Stimulated activated CD8-positive, alpha-beta memory T cell treated with anti-CD3 and anti-CD28 coated beads, Interleukin-7, amount 100 ng/mL, for 48 hours (primary cell): ENCODE data around the gene C2CD4A.
A peak's percentile ranks its signal among the peaks of the same experiment; 100 is the strongest.

Experiments
- DNase-seq, 2 donors: peaks; one replicate each; pipeline ENCODE4 v3.0.0-alpha.2; 2020; ENCODE audit warnings: low read depth in 1 of 2; ENCODE audit errors: extremely low read depth in 1 of 2

Gene C2CD4A

DNA sequence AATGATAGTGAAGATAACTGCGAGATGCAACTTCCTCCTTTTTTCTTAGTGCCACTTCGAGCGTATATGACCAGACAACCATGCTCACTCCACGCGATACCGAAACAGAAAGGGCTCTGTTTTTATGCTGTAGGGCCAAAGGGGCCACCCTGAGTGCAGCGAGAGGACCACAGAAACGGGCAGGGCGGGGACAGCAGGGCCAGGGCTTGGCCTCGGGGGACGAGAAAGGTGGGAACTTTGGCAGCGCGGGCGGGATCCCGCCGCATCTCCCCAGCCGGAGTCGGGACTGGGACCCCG is 7.0 kb upstream of the C2CD4A start:
- peak in 1 of 2 donors; percentile 64 for DNase-seq

DNA sequence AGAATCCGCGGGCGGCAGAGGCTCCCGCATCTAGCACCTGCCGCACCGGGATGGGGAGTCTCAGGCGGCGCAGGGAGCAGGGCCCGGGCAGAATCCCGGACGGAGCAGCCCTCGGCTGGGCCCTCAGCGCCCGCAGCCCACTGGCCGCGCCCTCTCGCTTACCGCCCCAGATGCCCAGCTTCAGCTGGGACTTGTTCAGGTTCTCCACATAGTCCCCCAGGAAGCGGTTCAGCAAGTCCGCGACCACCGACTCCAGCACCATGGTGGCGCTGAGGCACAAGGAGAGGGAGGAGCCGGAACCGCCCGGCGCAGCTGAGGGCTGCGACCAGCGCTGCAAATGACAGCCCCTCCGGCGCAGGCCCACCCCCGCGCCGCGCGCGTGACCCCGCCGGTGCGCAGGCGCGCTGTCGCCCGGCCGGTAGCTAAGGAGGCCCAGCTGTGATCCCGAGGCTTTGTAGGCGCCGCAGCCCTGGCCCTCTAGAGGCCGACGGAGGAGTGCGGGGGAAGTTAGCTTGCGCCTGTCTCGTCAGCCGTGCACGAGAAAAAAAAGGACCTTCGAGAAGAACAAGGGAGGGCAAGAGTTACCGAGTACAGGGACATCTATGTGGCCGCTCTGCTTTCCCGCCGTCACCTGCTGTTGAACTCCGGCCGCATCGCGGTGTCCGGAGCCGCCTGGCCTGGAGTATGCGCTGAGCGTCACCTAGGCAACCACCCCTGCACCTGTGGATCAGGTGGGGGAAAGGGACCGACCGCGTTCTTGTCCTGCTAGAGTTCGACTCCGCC is 6.5 kb upstream of the C2CD4A start, which contains the start of gene VPS13C:
VPS13C (minus strand) TSS at position 335 of the 783 bp plus-strand sequence; CDS start at position 262, 73 bp downstream.
- peak; percentile 86 for DNase-seq

DNA sequence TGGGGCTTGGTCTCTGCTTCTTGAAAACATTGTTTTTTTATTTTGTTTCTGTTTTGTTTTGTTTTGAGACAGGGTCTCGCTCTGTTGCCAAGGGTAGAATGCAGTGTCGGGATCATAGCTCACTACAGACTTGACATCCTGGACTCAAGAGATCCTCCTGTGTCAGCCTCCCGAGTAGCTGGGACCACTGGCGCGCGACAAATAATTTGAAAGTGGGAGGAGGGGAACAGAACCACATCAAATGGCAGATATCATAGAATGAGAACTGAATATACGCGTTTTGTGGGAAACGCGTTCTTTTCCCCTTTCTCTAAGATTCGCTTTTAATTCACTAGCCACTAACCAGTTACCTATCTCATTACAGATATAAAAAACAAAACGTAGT is 5.9 kb upstream of the C2CD4A start:
- no peak for DNase-seq

GRCh38 chr15:62063825-62064635 is 2.7 kb upstream of the C2CD4A start:
- DNase-seq: no peak

GRCh38 chr15:62067448-62068044 is 769 bp downstream of the C2CD4A start:
- no peak for DNase-seq

DNA sequence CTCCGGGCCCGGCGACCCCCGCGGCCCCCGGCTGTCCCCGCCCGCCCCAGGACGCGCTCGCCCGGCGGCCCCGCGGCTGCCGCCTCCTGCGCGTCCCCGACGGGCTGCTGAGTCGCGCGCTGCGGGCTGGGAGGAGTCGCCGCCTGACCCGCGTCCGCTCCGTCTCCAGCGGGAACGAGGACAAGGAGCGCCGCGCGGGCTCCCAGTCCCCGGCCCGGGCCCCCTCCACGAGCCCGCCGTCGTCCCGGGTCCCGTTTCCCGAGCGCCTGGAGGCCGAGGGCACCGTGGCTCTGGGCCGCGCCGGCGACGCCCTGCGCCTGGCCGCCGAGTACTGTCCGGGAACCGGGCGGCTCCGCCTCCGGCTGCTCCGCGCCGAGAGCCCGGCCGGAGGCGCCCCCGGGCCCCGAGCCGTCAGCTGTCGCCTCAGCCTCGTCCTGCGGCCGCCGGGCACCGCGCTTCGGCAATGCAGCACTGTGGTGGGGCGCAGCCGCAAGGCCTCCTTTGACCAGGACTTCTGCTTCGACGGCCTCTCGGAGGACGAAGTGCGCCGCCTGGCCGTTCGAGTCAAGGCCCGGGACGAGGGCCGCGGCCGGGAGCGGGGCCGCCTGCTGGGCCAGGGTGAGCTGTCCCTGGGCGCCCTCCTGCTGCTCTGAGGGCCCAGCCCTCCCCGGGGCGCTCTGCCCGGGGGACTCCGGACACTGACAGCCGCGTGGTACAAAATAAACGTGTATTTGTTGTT is 1.5 kb downstream of the C2CD4A start:
- no peak for DNase-seq

DNA sequence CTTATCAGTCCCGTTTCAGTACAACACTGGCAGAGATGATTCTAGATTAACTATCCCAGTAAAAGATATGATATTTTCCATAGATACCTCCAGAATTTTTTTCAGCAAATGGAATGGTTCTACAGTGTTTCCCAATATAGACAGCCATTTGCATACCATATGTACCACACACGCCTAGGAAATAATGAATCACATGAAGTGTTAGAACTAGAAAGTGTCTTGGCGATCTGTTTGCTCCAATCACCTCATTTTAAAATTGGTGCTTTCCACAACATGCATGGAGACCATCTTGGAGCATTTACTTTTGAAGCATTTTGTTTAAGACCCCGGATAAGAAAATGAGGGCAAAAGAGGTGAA is 2.0 kb downstream of the C2CD4A start:
- DNase-seq: no peak

DNA sequence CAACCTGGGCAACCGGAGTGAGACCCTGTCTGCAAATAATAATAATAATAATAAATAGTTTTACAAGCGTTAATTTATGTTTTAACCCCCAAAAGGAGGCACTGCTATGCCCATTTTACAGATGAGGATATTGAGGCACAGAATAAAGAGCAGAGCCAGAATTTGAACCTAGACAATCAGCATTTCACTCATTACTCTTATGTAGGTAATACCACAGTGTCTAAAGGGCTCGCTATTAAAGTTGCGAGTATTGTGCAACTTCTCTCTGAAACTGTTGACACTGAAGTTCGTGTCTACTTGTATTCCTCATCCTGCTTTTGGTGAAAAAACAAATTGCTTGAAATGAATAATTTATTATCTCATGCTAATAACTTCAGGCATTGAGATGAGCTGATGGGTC is 2.8 kb downstream of the C2CD4A start:
- DNase-seq: no peak

GRCh38 chr15:62071711-62072308 is 5.0 kb downstream of the C2CD4A start:
- DNase-seq: no peak

GRCh38 chr15:62075595-62076277 is 9.0 kb downstream of the C2CD4A start:
- DNase-seq: no peak

- no peak for DNase-seq
Observed at GRCh38 chr15:62079594-62079993, 12.8 kb downstream of the C2CD4A start.

DNA sequence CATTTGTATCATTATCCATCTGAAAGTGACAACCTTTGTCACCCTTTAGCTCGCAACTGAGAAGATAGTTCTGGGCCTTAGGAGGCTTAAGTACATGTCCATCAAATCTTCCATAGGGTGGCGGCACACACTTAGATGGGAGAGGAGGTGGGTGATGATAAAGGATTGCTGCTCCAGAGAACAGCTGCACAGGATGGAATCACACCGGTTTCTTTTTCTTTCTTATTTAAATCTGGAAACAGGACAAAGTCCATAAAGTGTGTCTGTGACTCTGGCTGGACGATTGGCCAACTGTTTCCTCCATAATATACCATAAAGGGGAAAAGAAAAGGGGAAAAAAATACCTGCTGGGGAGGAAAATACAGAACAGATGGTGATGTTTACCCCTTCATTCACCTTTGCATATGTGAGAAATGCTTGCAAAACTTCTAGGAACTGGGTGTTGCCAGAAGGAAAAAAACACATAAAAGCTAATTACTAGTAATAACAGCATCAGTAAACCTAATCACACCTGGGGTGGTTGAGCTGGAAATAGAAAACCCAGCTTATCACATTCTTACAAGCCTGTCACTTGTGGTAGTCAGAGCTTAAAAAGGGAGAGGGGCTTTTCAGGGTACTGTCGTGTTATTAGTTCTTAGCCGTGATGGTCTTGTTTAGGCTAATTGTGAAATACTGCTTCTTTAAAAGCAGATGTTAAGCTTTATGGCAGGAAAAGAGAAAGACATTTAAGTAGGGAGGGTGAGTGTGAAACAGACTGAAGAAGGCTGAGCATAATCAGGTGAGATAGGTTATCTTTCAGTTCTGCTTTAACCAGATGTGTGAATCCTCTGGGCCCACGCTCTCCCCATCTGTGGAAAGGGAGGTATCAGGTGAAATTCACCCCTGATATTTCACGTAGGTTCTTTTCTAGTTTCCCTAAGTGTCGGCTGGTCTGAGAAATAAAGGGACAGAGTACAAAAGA is 16.7 kb downstream of the C2CD4A start:
- DNase-seq: no peak

- no peak for DNase-seq
Observed at GRCh38 chr15:62085740-62086139, 19.0 kb downstream of the C2CD4A start.

- DNase-seq: no peak
Observed at GRCh38 chr15:62087671-62088352, 21.0 kb downstream of the C2CD4A start.

DNA sequence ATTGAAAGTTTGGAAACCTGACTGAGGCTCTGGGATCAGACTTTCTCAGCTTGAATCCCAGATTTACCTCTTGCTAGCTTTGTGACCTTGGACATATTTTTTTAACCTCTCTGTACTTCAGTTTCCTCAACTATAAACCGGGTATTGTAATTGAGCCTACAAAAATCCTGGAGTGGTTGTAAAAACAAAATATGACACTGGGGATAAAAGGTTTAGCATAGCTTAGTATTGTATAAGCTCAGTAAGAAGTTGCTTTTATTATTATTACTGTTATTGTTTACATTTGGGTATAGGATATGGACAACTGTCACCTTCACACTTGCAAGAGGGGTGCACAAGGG is 21.5 kb downstream of the C2CD4A start:
- no peak for DNase-seq

GRCh38 chr15:62089616-62090015 is 22.8 kb downstream of the C2CD4A start:
- DNase-seq: no peak

DNA sequence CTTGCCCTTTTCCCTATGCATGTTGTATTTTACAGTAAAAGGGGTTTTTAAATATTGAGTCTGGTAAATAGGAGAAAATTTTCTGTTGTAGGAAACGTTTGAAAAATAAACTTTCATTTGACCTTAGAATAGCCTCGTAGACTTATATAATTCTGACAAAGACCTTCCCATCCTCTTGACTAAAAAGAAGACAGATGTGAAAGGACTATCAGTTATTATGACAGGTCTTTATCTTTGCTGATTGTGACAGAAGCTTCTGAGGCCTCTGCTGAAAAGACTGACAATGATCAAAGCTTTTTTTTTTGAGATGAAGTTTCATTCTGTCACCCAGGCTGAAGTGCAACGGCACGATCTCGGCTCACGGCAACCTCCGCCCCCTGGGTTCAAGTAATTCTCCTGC is 24.2 kb downstream of the C2CD4A start:
- no peak for DNase-seq

GRCh38 chr15:62093809-62094208 is 27.0 kb downstream of the C2CD4A start:
- no peak for DNase-seq

GRCh38 chr15:62094388-62094787 is 27.6 kb downstream of the C2CD4A start:
- DNase-seq: no peak
